Brain microvascular endothelial cell (primary cell): Measurements from ENCODE around the gene PAQR7.

Source experiments
- DNase-seq: peaks from one replicate; pipeline ENCODE4 v3.0.0-alpha.2; 2020
- H3K27ac ChIP-seq: fragments of 250-450 bp; sonication (Bioruptor Pico); 2 replicates; pipeline ENCODE4 v1.5.1; 2020; ENCODE audit warnings: mild to moderate bottlenecking, moderate library complexity
- H3K27me3 ChIP-seq: fragments of 250-450 bp; sonication (Bioruptor Pico); replicated peaks from 2 replicates; pipeline ENCODE4 v1.5.1; 2020; ENCODE audit warnings: mild to moderate bottlenecking
- H3K36me3 ChIP-seq: fragments of 250-450 bp; sonication (Bioruptor Pico); replicated peaks from 2 replicates; pipeline ENCODE4 v1.5.1; 2020; ENCODE audit warnings: mild to moderate bottlenecking
- H3K4me3 ChIP-seq: 2 replicates; pipeline ENCODE4 v1.5.1; 2011; ENCODE audit warnings: low read depth, mild to moderate bottlenecking, control low read depth, low read length, moderate library complexity
- CTCF ChIP-seq: IDR thresholded peaks from 2 replicates; pipeline ENCODE4 v1.5.1; 2011; ENCODE audit warnings: low read depth, mild to moderate bottlenecking, moderate library complexity, low read length, control low read depth, inconsistent platforms; ENCODE audit errors: missing control alignments
- in situ Hi-C: cut with HindIII; loops from 2 replicates; pipeline ENCODE4 v1.10.0; 2017; ENCODE audit warnings: low sequenced_read_pairs, low pct_ligation_motif_present

The PAQR7 gene

DNA sequence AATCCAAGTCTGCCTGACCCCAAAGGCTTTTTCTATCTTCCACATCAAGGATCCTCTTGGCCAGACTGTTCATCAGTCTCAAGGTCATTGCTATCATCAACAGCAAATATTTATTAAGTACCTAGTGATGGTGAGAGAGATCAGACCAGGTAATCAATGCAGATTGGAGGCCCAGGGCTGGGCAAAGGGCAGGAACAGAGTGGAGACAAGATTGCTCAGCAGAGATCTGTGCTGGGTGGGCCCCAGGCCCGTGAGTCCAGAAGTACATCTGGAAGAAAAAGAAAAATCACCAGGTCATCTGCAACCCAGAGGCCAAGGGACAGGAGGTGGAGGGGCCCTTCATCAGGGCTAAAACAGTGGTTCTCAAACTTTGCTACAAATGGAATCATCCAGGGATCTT lies 10.1 kb upstream of the PAQR7 start:
- Histone ChIP-seq H3K27ac (no peak overlapping the region), H3K27me3 (no peaks in the 10 kb centered on the region), H3K36me3 (no peaks in the 10 kb centered on the region), H3K4me3 (no peak overlapping the region)
- no peak for DNase-seq
- in situ Hi-C loops = no loop called here
- no peak for TF ChIP-seq CTCF

DNA sequence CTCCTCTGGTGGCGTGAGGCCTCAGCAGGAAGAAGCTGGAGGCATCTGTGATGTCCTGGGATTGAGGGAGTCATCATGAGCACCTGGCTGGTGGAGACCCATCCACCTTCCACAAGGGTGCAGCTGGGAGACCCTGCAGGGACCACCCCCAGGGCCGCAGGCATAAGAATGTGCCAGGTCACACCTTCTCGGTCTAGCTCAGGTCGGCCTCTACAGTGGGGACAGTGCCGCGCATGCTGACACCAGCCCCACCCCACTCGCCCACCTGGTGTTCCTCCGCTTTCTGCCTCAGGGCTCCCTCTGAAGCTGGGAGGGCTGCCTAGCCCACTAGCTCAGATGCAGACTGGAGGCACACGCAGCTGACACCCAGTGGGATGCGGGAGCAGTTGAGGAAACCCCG lies 5.8 kb upstream of the PAQR7 start:
- Histone ChIP-seq H3K27ac (no peak overlapping the region), H3K36me3 (no peaks in the 10 kb centered on the region), H3K4me3 (no peak overlapping the region), H3K27me3 (no peaks in the 10 kb centered on the region)
- no peak for TF ChIP-seq CTCF
- in situ Hi-C loops = no loop called here
- no peak for DNase-seq

- H3K4me3 ChIP-seq = no peak overlapping the region
- H3K27me3 ChIP-seq = no peaks in the 10 kb centered on the region
- no peak for DNase-seq
- no peak for TF ChIP-seq CTCF
- no peaks in the 10 kb centered on the region for H3K36me3 ChIP-seq
- in situ Hi-C loops = no loop called here
- no peak overlapping the region for H3K27ac ChIP-seq
Observed at GRCh38 chr1:25880518-25880917, 5.0 kb upstream of the PAQR7 start.

GRCh38 chr1:25879675-25880074 lies 4.2 kb upstream of the PAQR7 start:
- H3K27me3 ChIP-seq = no peaks in the 10 kb centered on the region
- H3K27ac ChIP-seq = no peak overlapping the region
- DNase-seq = no peak
- no peak for TF ChIP-seq CTCF
- in situ Hi-C loops = no loop called here
- no peaks in the 10 kb centered on the region for H3K36me3 ChIP-seq
- H3K4me3 ChIP-seq = no peak overlapping the region

GRCh38 chr1:25878690-25879089 lies 3.2 kb upstream of the PAQR7 start:
- TF ChIP-seq CTCF = no peak
- no peak overlapping the region for H3K27ac ChIP-seq
- no peaks in the 10 kb centered on the region for H3K36me3 ChIP-seq
- no peak for DNase-seq
- in situ Hi-C loops = no loop called here
- no peaks in the 10 kb centered on the region for H3K27me3 ChIP-seq
- no peak overlapping the region for H3K4me3 ChIP-seq

- no peak for TF ChIP-seq CTCF
- no peak overlapping the region for H3K27ac ChIP-seq
- H3K27me3 ChIP-seq = no peaks in the 10 kb centered on the region
- DNase-seq = no peak
- H3K4me3 ChIP-seq = no peak overlapping the region
- in situ Hi-C loops = no loop called here
- H3K36me3 ChIP-seq = no peaks in the 10 kb centered on the region
Observed at GRCh38 chr1:25877155-25877554, 1.6 kb upstream of the PAQR7 start.
